Measurements from ENCODE around the gene ADAMTS16. TPM values are rescaled to one million over a fixed set of nuclear protein-coding genes. Genes with fewer than 3 reads are reported as not detected.

ADAMTS16 gene
- total and polyA plus RNA-seq, 9 of the 15 experiments (the other 6 are each of a cell fraction or from before 2014, with no cell fraction given): not detected

- peak; percentile 55; the same call in 1 of the 2 replicates for TF ChIP-seq VEZF1 (CRISPR knock-in tag; IDR thresholded peaks at IDR 0.05)
- TF ChIP-seq EGR1 (conservative IDR thresholded peaks at IDR 0.05): 0 out of 2 replicates have a peak, but pooled peaks have one; percentile 9
- TF ChIP-seq CREBBP (IDR thresholded peaks at IDR 0.05; ENCODE audit: low read depth, low read length): no peak
- no peak for TF ChIP-seq ZNF717 (CRISPR knock-in tag; IDR thresholded peaks at IDR 0.05)
- TF ChIP-seq ZNF146 (CRISPR knock-in tag; IDR thresholded peaks at IDR 0.05; ENCODE audit: unreplicated experiment): no peak
- TF ChIP-seq NR4A1 (CRISPR knock-in tag; IDR thresholded peaks at IDR 0.05): no peak
- TF ChIP-seq NR4A1 (tag; IDR thresholded peaks at IDR 0.05): no peak
- no peak for TF ChIP-seq ZNF707 (CRISPR knock-in tag; conservative IDR thresholded peaks at IDR 0.05)
- no peak for TF ChIP-seq CSDE1 (IDR thresholded peaks at IDR 0.05)
- peak; percentile 21; the same call in 1 of the 2 replicates for TF ChIP-seq ZNF583 (CRISPR knock-in tag; IDR thresholded peaks at IDR 0.05)
- TF ChIP-seq NEUROD1 (IDR thresholded peaks at IDR 0.05; ENCODE audit: borderline replicate concordance, low read depth, low read length, partially characterized antibody): no peak
- TF ChIP-seq THRAP3 (IDR thresholded peaks at IDR 0.05; ENCODE audit: borderline replicate concordance): no peak
- no peak for TF ChIP-seq NUFIP1 (IDR thresholded peaks at IDR 0.05; ENCODE audit: partially characterized antibody)
- TF ChIP-seq MAFK (IDR thresholded peaks at IDR 0.05; ENCODE audit: low read length): peak; percentile 18; the same call in 1 of the 2 replicates
- TF ChIP-seq SMAD2 (IDR thresholded peaks at IDR 0.05; ENCODE audit: low read depth, low read length): no peak
- no peak for TF ChIP-seq ZNF41 (CRISPR knock-in tag; conservative IDR thresholded peaks at IDR 0.05)
- no peak for TF ChIP-seq ZNF121 (CRISPR knock-in tag; conservative IDR thresholded peaks at IDR 0.05)
- no peak for TF ChIP-seq MYC (IDR thresholded peaks at IDR 0.05; ENCODE audit: low read depth, low read length)
- TF ChIP-seq MYC (CRISPR knock-in tag; IDR thresholded peaks at IDR 0.05; ENCODE audit: borderline replicate concordance, low read depth): no peak
- TF ChIP-seq TRIM28 (IDR thresholded peaks at IDR 0.05): no peak
- peak; percentile 80 for TF ChIP-seq JUND (IDR thresholded peaks at IDR 0.05; ENCODE audit: borderline replicate concordance, low read depth, low read length)
- peak; percentile 73; the same call in 1 of the 3 replicates for TF ChIP-seq JUND (tag; IDR thresholded peaks at IDR 0.05; ENCODE audit: borderline replicate concordance, low read depth, low read length)
- no peak for TF ChIP-seq EWSR1 (IDR thresholded peaks at IDR 0.05; ENCODE audit: borderline replicate concordance, low read depth, partially characterized antibody)
- no peak for TF ChIP-seq ZNF445 (CRISPR knock-in tag; IDR thresholded peaks at IDR 0.05; ENCODE audit: low read depth)
- no peak for TF ChIP-seq SUPT5H (IDR thresholded peaks at IDR 0.05)
- no peak for TF ChIP-seq NFE2L1 (tag; IDR thresholded peaks at IDR 0.05; ENCODE audit: borderline replicate concordance, low read depth)
- TF ChIP-seq SMAD1 (IDR thresholded peaks at IDR 0.05; ENCODE audit: low read depth, low read length, partially characterized antibody): no peak
- no peak for TF ChIP-seq TCF3 (CRISPR knock-in tag; IDR thresholded peaks at IDR 0.05)
- no peak for TF ChIP-seq PRPF4 (IDR thresholded peaks at IDR 0.05; ENCODE audit: insufficient read depth, low read depth, low read length, poor library complexity, severe bottlenecking)
- TF ChIP-seq HNRNPLL (IDR thresholded peaks at IDR 0.05; ENCODE audit: low read depth, low read length, poor library complexity, severe bottlenecking): no peak
- TF ChIP-seq MTA2 (IDR thresholded peaks at IDR 0.05; ENCODE audit: low read depth): no peak
- TF ChIP-seq ZNF253 (CRISPR knock-in tag; conservative IDR thresholded peaks at IDR 0.05): no peak
- no peak for TF ChIP-seq ZNF174 (CRISPR knock-in tag; IDR thresholded peaks at IDR 0.05)
- TF ChIP-seq HEY1 (CRISPR knock-in tag; IDR thresholded peaks at IDR 0.05; ENCODE audit: borderline replicate concordance): no peak
- no peak for TF ChIP-seq ZC3H8 (IDR thresholded peaks at IDR 0.05)
Measured at GRCh38 chr5:5350101-5350500, 210.0 kb downstream of the ADAMTS16 start (continued).
